Measurements from ENCODE around the gene ACTL7A.
"Not testable (repeated sequence)": the region's sequence is repeated elsewhere in the genome, so short reads cannot be mapped to it uniquely, and the experiment has no call there.

ACTL7A gene

GRCh38 chr9:108848296-108848695 lies 13.8 kb upstream of the ACTL7A start:
- in situ Hi-C loops (cut with HindIII; ENCODE audit: low sequenced_read_pairs), result not testable (repeated sequence)

DNA sequence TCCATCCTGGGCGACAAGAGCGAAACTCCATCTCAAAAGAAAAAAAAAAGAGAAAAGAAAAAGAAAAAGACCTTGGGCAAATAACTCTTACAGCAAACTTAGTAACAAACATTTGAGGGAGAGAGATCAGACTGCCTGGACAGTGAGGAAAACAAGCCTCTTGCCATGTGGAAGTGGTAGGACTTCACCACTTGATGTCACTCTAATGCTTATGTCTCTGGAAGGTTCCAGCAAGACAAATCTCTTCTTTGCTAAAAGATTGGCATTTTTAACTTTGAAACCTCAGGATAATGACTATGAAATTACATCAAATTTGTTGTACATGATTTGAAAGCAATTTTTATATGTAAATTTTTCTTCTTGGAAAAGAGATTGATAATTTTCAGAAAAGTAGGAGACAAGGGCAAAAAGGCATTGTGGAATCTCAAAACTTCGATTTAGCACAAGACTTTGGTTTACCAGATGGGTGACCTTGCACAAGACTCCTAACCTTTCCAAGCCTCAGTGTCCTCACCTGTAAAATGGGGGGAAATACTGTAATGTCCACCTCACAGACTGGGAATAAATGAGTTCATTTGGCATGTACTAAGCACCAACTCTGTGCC lies 11.7 kb upstream of the ACTL7A start:
- in situ Hi-C loops (cut with HindIII; ENCODE audit: low sequenced_read_pairs), result no loop called here

DNA sequence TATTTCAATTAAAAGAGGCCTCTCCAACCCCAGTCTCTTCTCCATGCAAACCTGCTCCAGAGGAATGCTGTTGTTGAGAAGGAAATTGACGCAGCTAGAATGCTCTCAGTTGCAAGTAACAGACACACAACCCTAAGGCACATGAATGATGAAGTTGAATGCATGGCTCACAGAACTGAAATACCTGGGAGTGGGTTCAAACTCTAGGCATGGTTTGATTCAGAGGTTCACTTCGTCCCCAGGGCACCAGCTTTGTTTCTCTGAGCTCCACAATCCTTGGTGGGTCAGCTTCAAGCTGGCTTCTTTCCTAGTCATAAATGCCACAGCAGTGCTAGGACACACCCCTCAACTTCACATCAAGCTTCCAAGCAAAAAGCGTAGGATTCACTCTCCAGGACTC lies 10.9 kb upstream of the ACTL7A start:
- in situ Hi-C loops (cut with HindIII; ENCODE audit: low sequenced_read_pairs), result no loop called here

DNA sequence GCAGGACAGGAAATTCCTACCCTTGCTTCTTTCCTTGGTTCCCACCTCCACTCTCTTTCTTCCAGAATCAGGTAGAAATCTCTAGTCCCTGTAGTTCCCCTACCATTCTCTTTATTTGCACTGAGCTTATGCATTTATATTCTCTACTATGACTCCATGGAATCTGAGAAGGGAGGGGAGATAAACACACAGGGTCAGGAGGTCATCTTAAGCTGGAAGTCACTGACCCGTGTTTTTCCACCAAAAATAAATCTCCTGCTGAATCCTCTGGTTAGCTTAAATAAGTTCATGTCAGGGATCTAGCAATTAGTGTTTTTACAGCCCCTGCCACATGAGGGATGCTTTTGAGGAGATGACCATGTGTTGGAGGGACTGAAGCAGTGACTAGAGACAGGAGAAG lies 10.0 kb upstream of the ACTL7A start:
- in situ Hi-C loops (cut with HindIII; ENCODE audit: low sequenced_read_pairs), result no loop called here

GRCh38 chr9:108854094-108854493 lies 8.0 kb upstream of the ACTL7A start:
- in situ Hi-C loops (cut with HindIII; ENCODE audit: low sequenced_read_pairs), result no loop called here

- in situ Hi-C loops (cut with HindIII; ENCODE audit: low sequenced_read_pairs), result no loop called here
Measured at GRCh38 chr9:108854641-108855528, 7.2 kb upstream of the ACTL7A start.

DNA sequence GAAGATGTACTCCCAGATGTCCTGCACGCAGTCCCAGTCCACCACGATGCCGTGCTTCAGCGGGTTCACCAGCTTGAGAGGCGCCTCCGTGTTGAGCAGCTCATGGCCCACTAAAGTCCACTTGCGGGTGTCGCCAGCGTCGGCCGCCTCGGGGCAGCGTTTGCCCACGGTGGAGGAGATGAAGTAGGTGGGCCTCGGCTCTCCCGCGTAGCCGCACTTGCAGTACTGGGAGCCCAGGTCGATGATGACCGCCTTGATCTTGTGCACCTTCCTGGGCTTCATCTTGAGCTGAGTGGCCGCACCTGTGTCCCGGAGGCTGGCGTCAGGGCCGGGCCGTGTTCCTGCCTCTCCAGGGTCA lies 6.6 kb upstream of the ACTL7A start:
- in situ Hi-C loops (cut with HindIII; ENCODE audit: low sequenced_read_pairs), result no loop called here

GRCh38 chr9:108855888-108856287 lies 6.2 kb upstream of the ACTL7A start, which contains the start of gene ACTL7B:
ACTL7B (minus strand) TSS chr9:108855986; CDS start chr9:108855930, 56 bp downstream.
- in situ Hi-C loops (cut with HindIII; ENCODE audit: low sequenced_read_pairs), result no loop called here

DNA sequence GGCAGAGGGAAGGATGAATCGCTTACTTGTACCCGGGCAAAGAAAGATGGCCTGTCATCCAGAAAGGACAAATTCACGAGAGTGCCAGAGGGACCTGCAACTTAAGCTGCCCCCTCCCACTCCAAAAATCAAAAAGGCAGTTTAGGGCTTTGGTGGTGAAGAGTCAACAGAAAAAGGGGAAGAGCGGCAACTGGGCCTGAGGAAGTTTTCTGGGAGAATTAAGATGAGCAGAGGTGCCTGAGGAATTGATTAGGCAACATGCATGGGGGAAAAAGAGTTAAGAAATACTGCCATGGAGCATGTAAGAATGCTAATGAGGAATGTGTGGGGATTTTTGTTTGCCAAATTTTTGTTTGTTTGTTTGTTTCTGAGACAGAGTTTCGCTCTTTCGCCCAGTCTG lies 4.5 kb upstream of the ACTL7A start:
- in situ Hi-C loops (cut with HindIII; ENCODE audit: low sequenced_read_pairs), result no loop called here

- in situ Hi-C loops (cut with HindIII; ENCODE audit: low sequenced_read_pairs), result no loop called here
Measured at GRCh38 chr9:108859459-108860114, 2.5 kb upstream of the ACTL7A start.

- in situ Hi-C loops (cut with HindIII; ENCODE audit: low sequenced_read_pairs), result no loop called here
Measured at GRCh38 chr9:108860354-108860753, 1.7 kb upstream of the ACTL7A start.

GRCh38 chr9:108860764-108861163 lies 1.3 kb upstream of the ACTL7A start:
- in situ Hi-C loops (cut with HindIII; ENCODE audit: low sequenced_read_pairs), result no loop called here

GRCh38 chr9:108861464-108861863 lies 602 bp upstream of the ACTL7A start:
- in situ Hi-C loops (cut with HindIII; ENCODE audit: low sequenced_read_pairs), result no loop called here

GRCh38 chr9:108863891-108864290 lies 1.8 kb downstream of the ACTL7A start:
- in situ Hi-C loops (cut with HindIII; ENCODE audit: low sequenced_read_pairs), result no loop called here

DNA sequence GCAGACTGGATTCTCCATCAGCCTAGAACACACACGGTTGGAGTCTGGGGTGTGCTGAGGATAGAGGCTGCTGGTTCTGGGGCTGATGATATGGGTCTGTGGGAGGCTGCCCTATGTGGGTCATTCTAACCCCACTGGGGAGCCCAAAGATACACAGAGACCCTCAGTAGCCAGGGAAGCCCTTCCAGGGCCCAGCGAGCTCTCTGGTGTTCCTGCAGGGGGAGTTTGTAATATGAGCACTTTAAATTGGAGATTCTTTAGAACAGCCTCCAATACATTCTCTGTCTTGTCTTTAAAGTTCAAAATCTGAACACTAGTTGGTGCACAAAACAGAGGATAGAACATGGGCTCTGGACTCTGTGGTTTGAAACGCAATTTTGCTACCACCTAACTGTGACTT lies 2.4 kb downstream of the ACTL7A start:
- in situ Hi-C loops (cut with HindIII; ENCODE audit: low sequenced_read_pairs), result no loop called here

GRCh38 chr9:108865037-108865436 lies 3.0 kb downstream of the ACTL7A start:
- in situ Hi-C loops (cut with HindIII; ENCODE audit: low sequenced_read_pairs), result no loop called here

DNA sequence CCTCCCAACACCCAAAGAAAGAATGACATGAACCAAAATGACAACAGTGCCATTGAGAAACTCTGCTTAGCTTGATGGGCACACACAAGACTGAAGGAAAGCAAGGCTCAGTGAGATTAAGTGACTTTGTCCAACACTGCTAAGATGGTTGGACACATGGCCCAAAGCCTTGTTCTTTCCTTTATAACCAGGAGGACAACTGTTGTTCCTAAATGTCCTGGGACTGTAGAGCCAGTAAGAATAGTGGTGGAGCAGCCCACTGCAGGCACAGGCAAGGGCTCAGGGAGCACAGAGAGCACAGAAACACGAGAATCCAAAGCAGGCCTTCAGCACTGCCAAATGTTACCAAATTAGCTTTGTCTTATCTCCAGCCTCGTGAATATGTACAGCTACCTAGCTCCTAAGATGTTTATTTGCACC lies 3.9 kb downstream of the ACTL7A start:
- in situ Hi-C loops (cut with HindIII; ENCODE audit: low sequenced_read_pairs), result no loop called here

GRCh38 chr9:108867116-108867515 lies 5.0 kb downstream of the ACTL7A start:
- in situ Hi-C loops (cut with HindIII; ENCODE audit: low sequenced_read_pairs), result no loop called here

- in situ Hi-C loops (cut with HindIII; ENCODE audit: low sequenced_read_pairs), result no loop called here
Measured at GRCh38 chr9:108867829-108868228, 5.8 kb downstream of the ACTL7A start.

GRCh38 chr9:108869092-108869725 lies 7.1 kb downstream of the ACTL7A start:
- in situ Hi-C loops (cut with HindIII; ENCODE audit: low sequenced_read_pairs), result no loop called here

DNA sequence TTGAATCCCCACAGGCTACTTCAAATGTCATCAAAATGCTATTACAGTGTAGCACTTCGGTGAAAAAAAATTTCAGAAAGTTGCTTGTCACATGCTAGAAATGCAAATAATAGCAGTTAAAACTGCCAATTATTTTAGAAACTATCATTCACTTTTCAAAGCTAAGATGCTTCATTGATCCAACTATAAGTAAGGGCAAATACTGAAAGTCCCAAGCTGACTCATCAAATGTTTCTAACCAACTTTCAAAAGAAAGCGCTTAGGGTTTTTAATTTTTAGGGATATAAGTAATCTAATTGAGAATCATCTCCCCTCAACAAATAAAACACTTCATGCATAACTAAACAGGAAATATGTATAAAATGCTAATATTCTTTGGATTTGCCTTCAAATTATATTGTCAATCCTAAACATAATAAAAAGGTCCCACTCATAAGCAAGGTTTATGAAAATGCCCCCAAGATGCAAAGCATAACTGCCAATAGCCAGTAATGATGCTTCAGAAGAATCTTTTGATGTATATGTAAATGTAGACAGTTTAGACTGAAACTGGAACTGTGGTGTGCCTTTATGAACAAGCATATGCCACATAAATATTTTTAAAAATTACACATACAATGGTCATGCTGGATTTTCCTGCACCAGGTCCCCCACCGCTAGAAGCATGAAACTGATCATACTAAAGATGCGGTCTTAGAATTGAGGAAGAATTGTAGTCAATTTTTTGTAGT lies 12.2 kb downstream of the ACTL7A start:
- in situ Hi-C loops (cut with HindIII; ENCODE audit: low sequenced_read_pairs), result no loop called here
